HL-60 (cell line): ENCODE data around the gene HTRA1.

Experiments used
- GABPA ChIP-seq: IDR thresholded peaks from 2 replicates; pipeline ENCODE4 v1.6.1; 2012; ENCODE audit warnings: low read depth
- POLR2AphosphoS5 ChIP-seq: IDR thresholded peaks from 2 replicates; pipeline ENCODE4 v1.6.1; 2012; ENCODE audit warnings: low read depth
- SPI1 ChIP-seq: IDR thresholded peaks from 2 replicates; pipeline ENCODE4 v1.6.1; 2012; ENCODE audit warnings: low read depth, mild to moderate bottlenecking, borderline replicate concordance
- TF ChIP-seq, protein P1 (sequence below): IDR thresholded peaks from one replicate; pipeline ENCODE4 v1.5.1; 2011; ENCODE audit warnings: low read length, control low read depth, inconsistent platforms; ENCODE audit not compliant: insufficient read depth
- TF ChIP-seq, protein P2 (sequence below): IDR thresholded peaks from 2 replicates; pipeline ENCODE4 v1.6.1; 2012; ENCODE audit warnings: low read depth; ENCODE audit not compliant: insufficient replicate concordance

DNA sequence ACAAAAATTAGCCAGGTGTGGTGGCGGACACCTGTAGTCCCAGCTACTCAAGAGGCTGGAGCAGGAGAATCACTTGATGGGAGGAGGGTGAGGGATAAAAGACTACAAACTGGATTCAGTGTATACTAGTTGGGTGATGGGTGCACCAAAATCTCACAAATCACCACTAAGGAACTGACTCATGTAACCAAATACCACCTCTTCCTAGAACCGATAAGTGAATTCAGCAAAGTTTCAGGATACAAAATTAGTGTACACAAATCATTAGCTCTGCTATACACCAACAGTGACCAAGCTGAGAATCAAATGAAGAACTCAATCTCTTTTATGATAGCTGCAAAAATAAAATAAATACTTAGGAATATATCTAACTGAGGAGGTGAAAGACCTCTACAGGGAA, 76.2 kb downstream of the HTRA1 start:
- TF ChIP-seq, protein P1, sequence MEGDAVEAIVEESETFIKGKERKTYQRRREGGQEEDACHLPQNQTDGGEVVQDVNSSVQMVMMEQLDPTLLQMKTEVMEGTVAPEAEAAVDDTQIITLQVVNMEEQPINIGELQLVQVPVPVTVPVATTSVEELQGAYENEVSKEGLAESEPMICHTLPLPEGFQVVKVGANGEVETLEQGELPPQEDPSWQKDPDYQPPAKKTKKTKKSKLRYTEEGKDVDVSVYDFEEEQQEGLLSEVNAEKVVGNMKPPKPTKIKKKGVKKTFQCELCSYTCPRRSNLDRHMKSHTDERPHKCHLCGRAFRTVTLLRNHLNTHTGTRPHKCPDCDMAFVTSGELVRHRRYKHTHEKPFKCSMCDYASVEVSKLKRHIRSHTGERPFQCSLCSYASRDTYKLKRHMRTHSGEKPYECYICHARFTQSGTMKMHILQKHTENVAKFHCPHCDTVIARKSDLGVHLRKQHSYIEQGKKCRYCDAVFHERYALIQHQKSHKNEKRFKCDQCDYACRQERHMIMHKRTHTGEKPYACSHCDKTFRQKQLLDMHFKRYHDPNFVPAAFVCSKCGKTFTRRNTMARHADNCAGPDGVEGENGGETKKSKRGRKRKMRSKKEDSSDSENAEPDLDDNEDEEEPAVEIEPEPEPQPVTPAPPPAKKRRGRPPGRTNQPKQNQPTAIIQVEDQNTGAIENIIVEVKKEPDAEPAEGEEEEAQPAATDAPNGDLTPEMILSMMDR, result no peak
- TF ChIP-seq GABPA (no peak), POLR2AphosphoS5 (no peak), SPI1 (no peak)
- TF ChIP-seq, protein P2, sequence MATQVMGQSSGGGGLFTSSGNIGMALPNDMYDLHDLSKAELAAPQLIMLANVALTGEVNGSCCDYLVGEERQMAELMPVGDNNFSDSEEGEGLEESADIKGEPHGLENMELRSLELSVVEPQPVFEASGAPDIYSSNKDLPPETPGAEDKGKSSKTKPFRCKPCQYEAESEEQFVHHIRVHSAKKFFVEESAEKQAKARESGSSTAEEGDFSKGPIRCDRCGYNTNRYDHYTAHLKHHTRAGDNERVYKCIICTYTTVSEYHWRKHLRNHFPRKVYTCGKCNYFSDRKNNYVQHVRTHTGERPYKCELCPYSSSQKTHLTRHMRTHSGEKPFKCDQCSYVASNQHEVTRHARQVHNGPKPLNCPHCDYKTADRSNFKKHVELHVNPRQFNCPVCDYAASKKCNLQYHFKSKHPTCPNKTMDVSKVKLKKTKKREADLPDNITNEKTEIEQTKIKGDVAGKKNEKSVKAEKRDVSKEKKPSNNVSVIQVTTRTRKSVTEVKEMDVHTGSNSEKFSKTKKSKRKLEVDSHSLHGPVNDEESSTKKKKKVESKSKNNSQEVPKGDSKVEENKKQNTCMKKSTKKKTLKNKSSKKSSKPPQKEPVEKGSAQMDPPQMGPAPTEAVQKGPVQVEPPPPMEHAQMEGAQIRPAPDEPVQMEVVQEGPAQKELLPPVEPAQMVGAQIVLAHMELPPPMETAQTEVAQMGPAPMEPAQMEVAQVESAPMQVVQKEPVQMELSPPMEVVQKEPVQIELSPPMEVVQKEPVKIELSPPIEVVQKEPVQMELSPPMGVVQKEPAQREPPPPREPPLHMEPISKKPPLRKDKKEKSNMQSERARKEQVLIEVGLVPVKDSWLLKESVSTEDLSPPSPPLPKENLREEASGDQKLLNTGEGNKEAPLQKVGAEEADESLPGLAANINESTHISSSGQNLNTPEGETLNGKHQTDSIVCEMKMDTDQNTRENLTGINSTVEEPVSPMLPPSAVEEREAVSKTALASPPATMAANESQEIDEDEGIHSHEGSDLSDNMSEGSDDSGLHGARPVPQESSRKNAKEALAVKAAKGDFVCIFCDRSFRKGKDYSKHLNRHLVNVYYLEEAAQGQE, result no peak
